ENCODE measurements around the gene CDK5R1. TPM values are rescaled to one million over a fixed set of nuclear protein-coding genes. Genes with fewer than 3 reads are reported as not detected.

Gene CDK5R1
- total and polyA plus RNA-seq, 2 donors (not counting 1 experiment from before 2014, with no cell fraction given): 0.33 to 0.56 TPM

DNA sequence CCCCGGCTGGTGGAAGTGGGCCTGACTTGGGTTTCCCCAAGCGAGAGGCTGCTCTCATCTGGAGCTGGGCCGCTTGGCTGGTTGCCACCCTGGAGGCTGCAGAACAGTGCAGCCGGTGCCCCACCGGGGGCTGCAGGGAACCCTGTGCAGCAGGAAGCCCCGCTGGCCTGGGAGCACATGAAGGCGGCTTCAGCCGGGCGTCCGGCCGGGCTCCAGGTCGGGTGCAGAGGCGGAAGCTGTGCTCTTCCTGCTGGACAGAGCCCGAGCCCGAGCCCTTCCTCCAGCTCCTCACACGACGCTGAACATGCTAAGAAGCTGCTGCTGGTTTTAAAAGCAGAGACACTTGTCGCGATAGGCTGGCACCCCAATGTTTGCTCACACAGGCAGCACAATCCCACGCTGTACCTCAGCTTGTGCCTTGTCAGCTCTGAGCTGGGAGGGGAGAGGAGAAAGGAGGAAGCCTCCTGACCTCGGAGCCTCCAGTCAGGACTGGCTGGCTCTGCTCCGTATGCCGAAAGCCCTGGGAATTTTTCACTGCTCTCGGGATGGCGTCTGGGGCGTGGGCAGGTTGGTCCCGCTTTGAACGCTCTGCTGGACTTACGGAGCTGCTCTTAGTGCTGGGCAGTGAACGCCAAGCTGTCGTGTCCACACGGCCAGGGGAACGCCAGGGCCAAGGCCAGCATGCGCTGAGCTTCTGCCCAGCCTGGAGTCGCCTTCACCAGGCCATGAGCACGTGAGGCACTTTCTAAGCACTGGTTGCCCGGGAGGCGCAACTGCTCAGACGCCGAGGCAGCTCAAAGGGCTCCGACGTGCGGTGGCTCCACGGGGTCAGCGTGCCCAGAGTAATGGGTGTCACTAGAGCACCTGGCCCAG is 8.8 kb downstream of the CDK5R1 start:
- Histone ChIP-seq H3K79me2 (ENCODE audit: control insufficient read depth, insufficient read depth, low read length) (no peaks in the 10 kb centered on the region), H3K9me3 (ENCODE audit: control insufficient read depth, insufficient read depth, low read depth, low read length) (no peaks in the 10 kb centered on the region), H2AFZ (ENCODE audit: low read length) (peak overlapping the region; percentile 72), H3K4me2 (ENCODE audit: extremely low read depth, insufficient read depth, low read length) (peak overlapping the region; percentile 70), H3K27ac (ENCODE audit: insufficient read depth, low read length) (no peak overlapping the region), H3K4me1 (ENCODE audit: control insufficient read depth, extremely low read depth, insufficient read depth, low read length) (peaks cover 4% of the 10 kb centered on the region), H3K4me3 (replicated peaks in 1 of 4; ENCODE audit: control extremely low read depth in 1 of 4, insufficient read depth in 1 of 4, low read depth in 3 of 4, low read length in 4 of 4) (no peak overlapping the region), H3K36me3 (ENCODE audit: control insufficient read depth, insufficient read depth, low read length) (no peaks in the 10 kb centered on the region), H3K27me3 (ENCODE audit: control insufficient read depth, insufficient read depth, low read length) (no peaks in the 10 kb centered on the region), H4K20me1 (ENCODE audit: control insufficient read depth, extremely low read depth, insufficient read depth, low read length) (no peaks in the 10 kb centered on the region), H3K9ac (ENCODE audit: insufficient read depth, low read length) (no peak overlapping the region)
- DNase-seq (ENCODE audit: low read depth in 2 of 2): peak; percentile 64 to 65
- no peak for TF ChIP-seq EZH2 (IDR thresholded peaks at IDR 0.05; ENCODE audit: low read length, missing control alignments)
- TF ChIP-seq, protein P1, sequence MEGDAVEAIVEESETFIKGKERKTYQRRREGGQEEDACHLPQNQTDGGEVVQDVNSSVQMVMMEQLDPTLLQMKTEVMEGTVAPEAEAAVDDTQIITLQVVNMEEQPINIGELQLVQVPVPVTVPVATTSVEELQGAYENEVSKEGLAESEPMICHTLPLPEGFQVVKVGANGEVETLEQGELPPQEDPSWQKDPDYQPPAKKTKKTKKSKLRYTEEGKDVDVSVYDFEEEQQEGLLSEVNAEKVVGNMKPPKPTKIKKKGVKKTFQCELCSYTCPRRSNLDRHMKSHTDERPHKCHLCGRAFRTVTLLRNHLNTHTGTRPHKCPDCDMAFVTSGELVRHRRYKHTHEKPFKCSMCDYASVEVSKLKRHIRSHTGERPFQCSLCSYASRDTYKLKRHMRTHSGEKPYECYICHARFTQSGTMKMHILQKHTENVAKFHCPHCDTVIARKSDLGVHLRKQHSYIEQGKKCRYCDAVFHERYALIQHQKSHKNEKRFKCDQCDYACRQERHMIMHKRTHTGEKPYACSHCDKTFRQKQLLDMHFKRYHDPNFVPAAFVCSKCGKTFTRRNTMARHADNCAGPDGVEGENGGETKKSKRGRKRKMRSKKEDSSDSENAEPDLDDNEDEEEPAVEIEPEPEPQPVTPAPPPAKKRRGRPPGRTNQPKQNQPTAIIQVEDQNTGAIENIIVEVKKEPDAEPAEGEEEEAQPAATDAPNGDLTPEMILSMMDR (conservative IDR thresholded peaks at IDR 0.05 in 1 of 2, IDR thresholded peaks at IDR 0.05 in 1 of 2; ENCODE audit: low read depth in 1 of 2, low read length in 2 of 2): no peak

DNA sequence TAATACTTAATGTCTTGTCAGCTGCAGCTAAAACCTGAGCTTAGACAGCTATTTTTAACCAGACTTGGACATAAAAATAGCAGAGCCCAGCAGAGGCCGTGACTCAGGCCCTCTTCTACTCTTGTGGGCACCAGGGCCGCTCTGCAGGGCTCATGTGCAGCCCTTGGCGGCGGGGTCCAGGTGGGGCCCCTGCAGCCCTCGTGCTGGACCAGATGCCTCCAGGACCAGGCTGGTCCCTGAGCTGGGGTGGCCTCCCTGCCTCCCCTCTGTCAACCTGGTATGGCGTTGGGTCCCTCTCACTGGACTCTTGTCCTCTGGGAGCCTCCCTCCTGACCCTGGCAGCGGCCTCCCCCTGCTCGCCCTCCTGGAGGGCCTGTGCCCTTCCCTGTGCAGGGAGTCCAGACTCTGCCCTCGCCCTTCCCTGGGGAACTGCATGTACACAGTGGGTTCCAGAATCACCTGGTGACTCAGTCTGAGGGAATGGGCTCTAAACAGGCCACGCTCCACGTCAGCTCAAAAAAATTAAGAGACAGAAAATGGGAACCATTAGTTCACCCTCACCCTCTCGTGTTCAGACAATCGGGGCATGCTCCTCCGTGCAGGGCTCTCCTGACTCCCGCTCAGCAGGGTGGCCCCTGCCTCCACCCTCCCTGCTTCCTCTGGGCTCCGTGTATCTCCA is 9.7 kb downstream of the CDK5R1 start:
- H3K4me2 ChIP-seq (ENCODE audit: extremely low read depth, insufficient read depth, low read length): no peak overlapping the region
- H4K20me1 ChIP-seq (ENCODE audit: control insufficient read depth, extremely low read depth, insufficient read depth, low read length): no peaks in the 10 kb centered on the region
- H3K4me1 ChIP-seq (ENCODE audit: control insufficient read depth, extremely low read depth, insufficient read depth, low read length): peaks cover 4% of the 10 kb centered on the region
- no peak overlapping the region for H2AFZ ChIP-seq (ENCODE audit: low read length)
- H3K9me3 ChIP-seq (ENCODE audit: control insufficient read depth, insufficient read depth, low read depth, low read length): no peaks in the 10 kb centered on the region
- H3K79me2 ChIP-seq (ENCODE audit: control insufficient read depth, insufficient read depth, low read length): no peaks in the 10 kb centered on the region
- H3K27ac ChIP-seq (ENCODE audit: insufficient read depth, low read length): no peak overlapping the region
- no peak overlapping the region for H3K9ac ChIP-seq (ENCODE audit: insufficient read depth, low read length)
- no peak overlapping the region for H3K4me3 ChIP-seq (replicated peaks in 1 of 4; ENCODE audit: control extremely low read depth in 1 of 4, insufficient read depth in 1 of 4, low read depth in 3 of 4, low read length in 4 of 4)
- peak; percentile 68 to 86 for DNase-seq (ENCODE audit: low read depth in 2 of 2)
- TF ChIP-seq, protein P1 (conservative IDR thresholded peaks at IDR 0.05 in 1 of 2, IDR thresholded peaks at IDR 0.05 in 1 of 2; ENCODE audit: low read depth in 1 of 2, low read length in 2 of 2): no peak
- TF ChIP-seq EZH2 (IDR thresholded peaks at IDR 0.05; ENCODE audit: low read length, missing control alignments): no peak
- H3K36me3 ChIP-seq (ENCODE audit: control insufficient read depth, insufficient read depth, low read length): no peaks in the 10 kb centered on the region
- H3K27me3 ChIP-seq (ENCODE audit: control insufficient read depth, insufficient read depth, low read length): no peaks in the 10 kb centered on the region

DNA sequence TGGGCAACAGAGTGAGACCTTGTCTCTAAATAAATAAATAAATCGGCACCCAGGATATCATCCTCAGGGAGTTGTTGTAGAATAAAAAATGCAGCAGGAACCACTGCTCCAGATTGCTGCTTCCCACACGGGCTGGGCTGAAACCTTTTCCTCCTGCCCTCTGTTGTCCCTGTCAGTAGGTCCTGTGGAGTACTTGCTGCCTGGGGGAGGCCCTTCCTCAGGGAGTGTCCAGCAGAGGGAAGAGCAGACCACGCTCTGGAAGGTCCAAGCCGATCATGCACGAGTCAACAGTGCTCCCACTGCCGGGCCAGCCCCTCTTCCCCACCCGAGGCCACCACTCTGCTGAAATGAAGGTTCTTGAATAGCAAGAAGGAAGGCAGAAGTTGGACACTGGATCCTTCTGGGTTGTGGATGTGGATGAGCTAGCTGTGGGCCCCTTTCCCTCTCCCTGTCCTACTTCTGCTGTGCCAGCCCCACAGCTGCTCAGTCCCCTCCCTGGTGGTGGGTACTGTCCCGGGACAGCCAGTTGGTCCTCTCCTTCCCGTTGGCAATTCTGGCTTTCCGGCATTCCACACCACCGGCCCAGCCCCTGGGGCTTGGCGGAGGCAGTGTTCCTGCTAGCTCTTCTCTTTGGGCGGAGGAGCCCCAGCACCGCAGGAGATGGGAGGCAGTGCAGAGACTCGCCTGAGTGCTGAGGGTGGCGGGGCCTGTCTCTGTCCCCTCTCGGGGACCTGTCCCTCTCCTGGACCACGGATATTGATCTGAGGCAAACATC is 10.8 kb downstream of the CDK5R1 start:
- no peaks in the 10 kb centered on the region for H3K79me2 ChIP-seq (ENCODE audit: control insufficient read depth, insufficient read depth, low read length)
- no peaks in the 10 kb centered on the region for H3K9me3 ChIP-seq (ENCODE audit: control insufficient read depth, insufficient read depth, low read depth, low read length)
- no peak overlapping the region for H3K4me2 ChIP-seq (ENCODE audit: extremely low read depth, insufficient read depth, low read length)
- H3K27ac ChIP-seq (ENCODE audit: insufficient read depth, low read length): no peak overlapping the region
- TF ChIP-seq, protein P1 (conservative IDR thresholded peaks at IDR 0.05 in 1 of 2, IDR thresholded peaks at IDR 0.05 in 1 of 2; ENCODE audit: low read depth in 1 of 2, low read length in 2 of 2): no peak
- TF ChIP-seq EZH2 (IDR thresholded peaks at IDR 0.05; ENCODE audit: low read length, missing control alignments): no peak
- no peak overlapping the region for H3K9ac ChIP-seq (ENCODE audit: insufficient read depth, low read length)
- no peaks in the 10 kb centered on the region for H3K27me3 ChIP-seq (ENCODE audit: control insufficient read depth, insufficient read depth, low read length)
- H4K20me1 ChIP-seq (ENCODE audit: control insufficient read depth, extremely low read depth, insufficient read depth, low read length): no peaks in the 10 kb centered on the region
- peak; percentile 16 to 41 for DNase-seq (ENCODE audit: low read depth in 2 of 2)
- no peak overlapping the region for H3K4me3 ChIP-seq (replicated peaks in 1 of 4; ENCODE audit: control extremely low read depth in 1 of 4, insufficient read depth in 1 of 4, low read depth in 3 of 4, low read length in 4 of 4)
- no peaks in the 10 kb centered on the region for H3K36me3 ChIP-seq (ENCODE audit: control insufficient read depth, insufficient read depth, low read length)
- no peak overlapping the region for H2AFZ ChIP-seq (ENCODE audit: low read length)
- H3K4me1 ChIP-seq (ENCODE audit: control insufficient read depth, extremely low read depth, insufficient read depth, low read length): peaks cover 4% of the 10 kb centered on the region

Data from fibroblast of lung (primary cell).